Neural progenitor cell (in vitro differentiated cells): ENCODE data around the gene ADAMTS15. TPM values are rescaled to one million over a fixed set of nuclear protein-coding genes. Genes with fewer than 3 reads are reported as not detected.

Experiments
- DNase-seq: peaks from one replicate; pipeline ENCODE4 v3.0.0-alpha.2; 2016; ENCODE audit warnings: low spot score
- H2AFZ ChIP-seq: fragments of 200-600 bp; sonication (generic); replicated peaks from 2 replicates; pipeline ENCODE4 v1.6.1; 2016; ENCODE audit warnings: antibody characterized with exemption
- H3F3A ChIP-seq: fragments of 200-600 bp; sonication (generic); 2 replicates; pipeline ENCODE4 v1.6.1; 2016; ENCODE audit warnings: antibody characterized with exemption, low read depth
- H3K27ac ChIP-seq: fragments of 200-600 bp; sonication (generic); 2 replicates; pipeline ENCODE4 v1.5.1; 2016; ENCODE audit warnings: mild to moderate bottlenecking
- H3K27me3 ChIP-seq: fragments of 200-600 bp; sonication (generic); 2 replicates; pipeline ENCODE4 v1.6.1; 2016; ENCODE audit warnings: mild to moderate bottlenecking, moderate library complexity
- H3K36me3 ChIP-seq: fragments of 200-600 bp; sonication (generic); 2 replicates; pipeline ENCODE4 v1.5.1; 2016
- H3K4me1 ChIP-seq: fragments of 200-600 bp; sonication (generic); 2 replicates; pipeline ENCODE4 v1.6.1; 2016; ENCODE audit warnings: mixed run types
- H3K4me2 ChIP-seq: fragments of 200-600 bp; sonication (generic); 2 replicates; pipeline ENCODE4 v1.6.1; 2016
- H3K4me3 ChIP-seq: fragments of 200-600 bp; sonication (generic); 2 replicates; pipeline ENCODE4 v1.5.1; 2016
- H3K79me2 ChIP-seq: fragments of 200-600 bp; sonication (generic); 2 replicates; pipeline ENCODE4 v1.6.1; 2016; ENCODE audit warnings: low read depth
- H3K9ac ChIP-seq: fragments of 200-600 bp; sonication (generic); 2 replicates; pipeline ENCODE4 v1.6.1; 2016
- H3K9me3 ChIP-seq: fragments of 200-600 bp; sonication (generic); 2 replicates; pipeline ENCODE4 v1.5.1; 2016; ENCODE audit warnings: low read depth
- H4K20me1 ChIP-seq: fragments of 200-600 bp; sonication (generic); 2 replicates; pipeline ENCODE4 v1.6.1; 2016; ENCODE audit warnings: low read depth
- H3K27ac Mint-ChIP-seq: 3 replicates; pipeline ENCODE4 v1.8.0; 2021; ENCODE audit warnings: mixed read lengths
- H3K27me3 Mint-ChIP-seq: 2 replicates; pipeline ENCODE4 v1.8.0; 2022; ENCODE audit warnings: low read depth, mild to moderate bottlenecking, inconsistent platforms, moderate library complexity, mixed read lengths; ENCODE audit not compliant: insufficient read depth
- H3K36me3 Mint-ChIP-seq: 3 replicates; pipeline ENCODE4 v1.8.0; 2021; ENCODE audit warnings: mixed read lengths
- H3K4me1 Mint-ChIP-seq: 3 replicates; pipeline ENCODE4 v1.8.0; 2021; ENCODE audit warnings: mixed read lengths
- H3K4me3 Mint-ChIP-seq: 3 replicates; pipeline ENCODE4 v1.8.0; 2021; ENCODE audit warnings: mild to moderate bottlenecking, moderate library complexity, mixed read lengths
- H3K9me3 Mint-ChIP-seq: 3 replicates; pipeline ENCODE4 v1.8.0; 2020; ENCODE audit warnings: mixed read lengths
- EZH2 ChIP-seq: fragments of 200-600 bp; sonication (generic); IDR thresholded peaks from 2 replicates; pipeline ENCODE4 v1.6.1; 2017; ENCODE audit warnings: antibody characterized with exemption, mild to moderate bottlenecking, moderate library complexity
- EZH2phosphoT487 ChIP-seq: fragments of 200-600 bp; sonication (generic); IDR thresholded peaks from 2 replicates; pipeline ENCODE4 v1.6.1; 2017; ENCODE audit warnings: antibody characterized with exemption
- total RNA-seq: library from RNA; depleted of rRNA; stranded (reverse); fragments of >200 nt; gene quantifications from 2 replicates; pipeline ENCODE4 v1.2.3, GENCODE V29; 2015; ENCODE audit warnings: low replicate concordance
- TF ChIP-seq, protein P1 (sequence below): fragments of 200-600 bp; sonication (generic); IDR thresholded peaks from 2 replicates; pipeline ENCODE4 v1.5.1; 2017; ENCODE audit warnings: antibody characterized with exemption, mild to moderate bottlenecking

The ADAMTS15 gene
- total RNA-seq, 1 donor from 2014 or later, result 0.09 TPM

DNA sequence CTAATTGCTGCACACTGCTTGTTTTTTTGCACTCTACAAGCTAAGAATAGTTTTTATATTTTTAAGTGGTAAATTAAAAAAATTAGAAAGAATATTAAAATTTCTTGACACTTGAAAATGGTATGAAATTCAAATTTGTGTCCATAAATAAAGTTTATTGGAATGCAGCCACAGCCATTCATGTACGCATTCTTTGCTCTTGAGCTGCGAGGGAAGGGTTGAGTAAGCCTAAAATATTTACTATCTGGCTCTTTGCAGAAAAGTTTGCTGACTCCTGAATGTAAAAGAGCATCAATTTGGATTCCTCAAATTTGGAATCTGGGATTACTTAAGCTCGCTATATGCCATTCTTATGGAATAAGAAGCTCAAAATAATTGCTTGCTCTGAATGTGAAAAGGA is 16.6 kb upstream of the ADAMTS15 start:
- Histone ChIP-seq H3K36me3 (no peaks in the 10 kb centered on the region), H3K9me3 (no peaks in the 10 kb centered on the region), H3K27ac (no peak overlapping the region), H2AFZ (no peak overlapping the region), H3K9ac (no peak overlapping the region), H3K4me1 (peaks cover 4% of the 10 kb centered on the region), H3K4me3 (no peak overlapping the region), H3K4me2 (no peak overlapping the region), H3K79me2 (no peaks in the 10 kb centered on the region), H4K20me1 (peaks cover 15% of the 10 kb centered on the region), H3F3A (peaks cover 7% of the 10 kb centered on the region), H3K27me3 (peaks cover 43% of the 10 kb centered on the region)
- H3K27me3 Mint-ChIP-seq, result peaks cover 28% of the 10 kb centered on the region
- H3K4me3 Mint-ChIP-seq, result no peak overlapping the region
- no peaks in the 10 kb centered on the region for H3K36me3 Mint-ChIP-seq
- no peak overlapping the region for H3K27ac Mint-ChIP-seq
- TF ChIP-seq, protein P1, sequence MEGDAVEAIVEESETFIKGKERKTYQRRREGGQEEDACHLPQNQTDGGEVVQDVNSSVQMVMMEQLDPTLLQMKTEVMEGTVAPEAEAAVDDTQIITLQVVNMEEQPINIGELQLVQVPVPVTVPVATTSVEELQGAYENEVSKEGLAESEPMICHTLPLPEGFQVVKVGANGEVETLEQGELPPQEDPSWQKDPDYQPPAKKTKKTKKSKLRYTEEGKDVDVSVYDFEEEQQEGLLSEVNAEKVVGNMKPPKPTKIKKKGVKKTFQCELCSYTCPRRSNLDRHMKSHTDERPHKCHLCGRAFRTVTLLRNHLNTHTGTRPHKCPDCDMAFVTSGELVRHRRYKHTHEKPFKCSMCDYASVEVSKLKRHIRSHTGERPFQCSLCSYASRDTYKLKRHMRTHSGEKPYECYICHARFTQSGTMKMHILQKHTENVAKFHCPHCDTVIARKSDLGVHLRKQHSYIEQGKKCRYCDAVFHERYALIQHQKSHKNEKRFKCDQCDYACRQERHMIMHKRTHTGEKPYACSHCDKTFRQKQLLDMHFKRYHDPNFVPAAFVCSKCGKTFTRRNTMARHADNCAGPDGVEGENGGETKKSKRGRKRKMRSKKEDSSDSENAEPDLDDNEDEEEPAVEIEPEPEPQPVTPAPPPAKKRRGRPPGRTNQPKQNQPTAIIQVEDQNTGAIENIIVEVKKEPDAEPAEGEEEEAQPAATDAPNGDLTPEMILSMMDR, result no peak
- TF ChIP-seq EZH2 (no peak), EZH2phosphoT487 (no peak)
- peaks cover 19% of the 10 kb centered on the region for H3K4me1 Mint-ChIP-seq
- DNase-seq, result no peak
- H3K9me3 Mint-ChIP-seq, result no peaks in the 10 kb centered on the region

DNA sequence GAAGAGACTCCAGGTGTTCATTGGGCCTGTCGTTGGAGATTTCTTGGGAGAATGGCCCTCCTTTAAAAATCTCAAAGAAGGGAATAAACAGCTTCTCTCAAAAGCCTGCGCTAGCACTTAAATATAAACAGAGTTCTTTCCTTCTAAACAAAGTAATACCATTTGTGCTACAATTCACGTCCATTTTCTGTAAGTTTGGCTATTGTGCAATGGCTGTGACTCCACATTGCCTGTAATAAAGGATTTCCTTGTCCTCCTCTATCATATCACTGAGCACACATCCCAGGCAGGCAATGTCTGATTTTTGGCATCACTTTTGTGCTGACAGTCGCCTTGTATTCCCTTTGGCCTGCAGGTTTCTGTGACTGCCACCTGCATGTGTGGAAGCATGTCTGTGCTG is 15.1 kb upstream of the ADAMTS15 start:
- H3K4me1 Mint-ChIP-seq, result peaks cover 13% of the 10 kb centered on the region
- TF ChIP-seq, protein P1, result no peak
- TF ChIP-seq EZH2phosphoT487, result no peak
- no peak for TF ChIP-seq EZH2
- DNase-seq, result no peak
- H3F3A ChIP-seq, result peaks cover 7% of the 10 kb centered on the region
- H3K27ac Mint-ChIP-seq, result no peak overlapping the region
- H3K9me3 ChIP-seq, result no peaks in the 10 kb centered on the region
- H3K9me3 Mint-ChIP-seq, result no peaks in the 10 kb centered on the region
- H3K27me3 Mint-ChIP-seq, result peaks cover 24% of the 10 kb centered on the region
- peaks cover 11% of the 10 kb centered on the region for H4K20me1 ChIP-seq
- H3K36me3 ChIP-seq, result no peaks in the 10 kb centered on the region
- H2AFZ ChIP-seq, result no peak overlapping the region
- no peaks in the 10 kb centered on the region for H3K4me1 ChIP-seq
- no peak overlapping the region for H3K27ac ChIP-seq
- H3K4me3 ChIP-seq, result no peak overlapping the region
- no peak overlapping the region for H3K9ac ChIP-seq
- H3K27me3 ChIP-seq, result peaks cover 28% of the 10 kb centered on the region
- no peak overlapping the region for H3K4me2 ChIP-seq
- no peak overlapping the region for H3K4me3 Mint-ChIP-seq
- no peaks in the 10 kb centered on the region for H3K36me3 Mint-ChIP-seq
- no peaks in the 10 kb centered on the region for H3K79me2 ChIP-seq

DNA sequence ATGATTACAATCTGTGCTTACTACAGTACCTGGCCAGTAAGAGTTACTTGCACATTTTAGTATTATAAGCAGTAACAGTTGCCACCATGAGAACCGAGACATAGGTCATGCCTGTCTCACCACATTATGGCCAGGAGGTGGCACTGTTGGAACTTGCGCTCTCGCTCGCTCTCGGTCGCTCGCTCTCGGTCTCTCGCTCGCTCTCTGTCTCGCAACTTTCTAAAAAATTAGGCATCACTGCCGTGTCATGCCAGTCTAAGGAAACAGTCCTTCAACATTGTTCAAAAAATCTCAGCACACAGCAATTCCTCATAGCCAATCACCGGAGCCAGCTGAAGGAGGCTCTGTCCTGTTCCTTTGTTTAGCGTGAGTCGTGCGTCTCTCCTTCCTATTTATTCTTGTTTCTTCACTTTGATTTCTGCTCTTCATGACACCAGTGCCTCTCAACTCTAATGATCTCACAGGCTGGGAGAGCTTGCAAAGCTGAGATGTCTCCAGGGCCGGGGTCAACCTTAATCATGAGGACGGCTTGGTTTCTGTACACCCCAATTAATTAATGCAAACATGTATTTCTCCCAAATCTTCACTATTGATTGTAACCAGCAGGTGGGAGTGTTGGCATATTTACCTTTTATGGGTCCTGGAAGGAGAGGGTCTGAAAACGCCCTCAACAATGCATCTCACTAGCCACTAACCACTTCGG is 13.8 kb upstream of the ADAMTS15 start:
- Histone ChIP-seq H3K4me3 (peak overlapping the region; percentile 79), H3K79me2 (no peaks in the 10 kb centered on the region), H3K27me3 (peaks cover 15% of the 10 kb centered on the region), H2AFZ (peak overlapping the region; percentile 100), H3K4me1 (no peaks in the 10 kb centered on the region), H3K4me2 (peak overlapping the region; percentile 93), H4K20me1 (peaks cover under 1% of the 10 kb centered on the region), H3K9ac (peak overlapping the region; percentile 30), H3K36me3 (no peaks in the 10 kb centered on the region), H3K9me3 (no peaks in the 10 kb centered on the region), H3F3A (no peaks in the 10 kb centered on the region), H3K27ac (no peak overlapping the region)
- Mint-ChIP-seq H3K4me1 (peaks cover 3% of the 10 kb centered on the region), H3K27ac (no peak overlapping the region), H3K4me3 (no peak overlapping the region), H3K9me3 (peaks cover 4% of the 10 kb centered on the region), H3K27me3 (peaks cover 13% of the 10 kb centered on the region), H3K36me3 (no peaks in the 10 kb centered on the region)
- TF ChIP-seq, protein P1, result peak; percentile 69
- no peak for TF ChIP-seq EZH2phosphoT487
- DNase-seq, result peak; percentile 88
